Embryonic facial prominence (tissue), 1 donor: Measurements from ENCODE around the gene ATF7.
"Not testable (repeated sequence)": the region's sequence is repeated elsewhere in the genome, so short reads cannot be mapped to it uniquely, and the experiment has no call there.

ENCODE experiments used
- DNase-seq: peaks from one replicate; pipeline ENCODE4 v3.0.0-alpha.2; 2016; ENCODE audit errors: extremely low spot score

ATF7 gene

DNA sequence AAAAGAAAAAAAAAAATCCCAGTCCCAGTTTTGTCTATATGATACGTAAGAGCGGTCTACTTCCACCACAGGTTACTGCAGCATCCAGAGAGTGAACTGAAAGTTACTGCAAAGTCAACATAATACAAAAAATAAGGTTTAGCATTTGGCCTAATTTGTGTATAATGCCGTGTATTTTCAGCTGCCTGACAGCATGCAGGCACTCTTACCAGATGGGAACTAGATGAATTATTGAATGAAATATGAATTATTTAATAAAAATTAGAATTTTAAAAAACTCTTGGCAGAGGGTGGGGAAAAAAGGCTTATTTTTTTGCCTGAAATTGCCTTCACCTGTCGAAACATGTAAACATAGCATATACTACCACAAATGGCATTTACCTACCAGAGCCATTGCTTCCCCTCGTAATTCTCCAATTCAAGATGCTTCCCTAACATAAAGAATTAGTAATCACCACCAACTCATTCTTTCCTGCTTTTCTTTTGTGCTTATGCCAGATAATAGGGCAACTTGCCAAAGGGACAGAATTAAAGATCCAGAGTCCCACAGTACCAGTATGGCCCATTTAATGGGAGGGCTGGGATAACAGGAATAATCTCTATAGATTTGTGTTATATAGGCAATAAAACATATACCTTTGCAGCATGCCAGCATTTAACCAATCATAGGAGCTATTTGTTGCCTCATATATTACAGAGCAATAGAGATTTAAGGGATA, 31.1 kb downstream of the ATF7 start:
- no peak for DNase-seq

GRCh38 chr12:53593707-53594106, 32.5 kb downstream of the ATF7 start:
- DNase-seq, result no peak

DNA sequence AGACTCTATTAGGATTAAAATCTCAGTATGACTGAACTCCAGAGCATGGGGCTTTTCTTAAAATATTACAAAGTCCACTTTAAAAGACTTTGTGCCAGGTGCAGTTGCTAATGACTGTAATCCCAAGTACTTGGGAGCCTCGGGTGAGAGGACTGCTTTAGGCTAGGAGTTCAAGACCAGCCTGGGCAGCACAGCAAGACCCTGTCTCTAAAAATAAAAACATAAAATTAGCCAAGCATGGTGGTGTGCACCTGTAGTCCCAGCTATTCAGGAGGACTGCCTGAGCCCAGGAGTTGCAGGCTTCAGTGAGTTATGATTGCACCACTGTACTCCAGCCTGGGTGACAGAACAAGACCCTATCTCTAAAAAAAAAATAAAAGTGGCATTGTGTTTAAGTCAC, 33.2 kb downstream of the ATF7 start:
- DNase-seq, result no peak

GRCh38 chr12:53592426-53592825, 33.8 kb downstream of the ATF7 start:
- DNase-seq, result no peak

GRCh38 chr12:53591301-53592206, 34.6 kb downstream of the ATF7 start:
- DNase-seq, result no peak

DNA sequence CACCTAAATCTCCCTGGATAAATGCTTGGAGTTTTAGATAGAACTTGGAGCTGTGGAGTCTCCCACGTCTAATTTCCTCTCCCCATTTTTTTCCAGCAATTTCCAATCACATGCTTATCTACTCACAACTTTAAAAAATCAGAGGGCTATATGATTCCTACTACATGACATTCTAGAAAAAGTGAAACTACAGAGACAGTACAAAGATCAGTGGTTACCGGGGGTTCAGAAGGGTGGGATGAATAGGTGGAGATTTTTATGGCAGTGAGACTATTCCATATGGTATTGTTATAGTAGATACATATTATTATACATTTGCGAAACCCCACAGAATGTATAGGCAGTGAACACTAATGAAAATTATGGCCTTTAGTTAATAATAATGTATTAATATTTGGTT, 35.5 kb downstream of the ATF7 start:
- no peak for DNase-seq

- DNase-seq, result no peak
Measured at GRCh38 chr12:53589915-53590314, 36.3 kb downstream of the ATF7 start.

GRCh38 chr12:53589423-53589822, 36.8 kb downstream of the ATF7 start:
- DNase-seq, result no peak

- no peak for DNase-seq
Measured at GRCh38 chr12:53588123-53588522, 38.1 kb downstream of the ATF7 start.

DNA sequence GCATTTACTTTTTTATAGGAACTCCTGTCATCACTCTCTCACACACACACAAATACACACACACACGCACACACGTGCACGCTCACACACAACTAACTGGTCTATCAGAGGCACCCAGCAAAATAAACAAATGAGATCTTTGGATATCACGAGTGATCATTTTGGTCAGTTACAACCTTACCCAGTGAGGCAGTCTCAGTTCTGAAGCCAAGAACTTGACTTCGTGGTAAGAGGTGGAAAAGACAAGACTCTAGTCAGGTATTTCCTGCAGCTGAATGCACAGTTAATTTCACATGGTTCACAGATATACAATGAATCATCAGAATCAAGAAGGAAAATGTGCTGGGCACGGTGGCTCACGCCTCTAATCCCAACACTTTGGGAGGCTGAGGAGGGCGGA, 39.4 kb downstream of the ATF7 start:
- no peak for DNase-seq

- DNase-seq, result no peak
Measured at GRCh38 chr12:53585448-53586125, 40.6 kb downstream of the ATF7 start.

GRCh38 chr12:53579545-53579955, 46.6 kb downstream of the ATF7 start:
- DNase-seq, result no peak

- no peak for DNase-seq
Measured at GRCh38 chr12:53578783-53579182, 47.4 kb downstream of the ATF7 start.

GRCh38 chr12:53577941-53578352, 48.2 kb downstream of the ATF7 start:
- no peak for DNase-seq

DNA sequence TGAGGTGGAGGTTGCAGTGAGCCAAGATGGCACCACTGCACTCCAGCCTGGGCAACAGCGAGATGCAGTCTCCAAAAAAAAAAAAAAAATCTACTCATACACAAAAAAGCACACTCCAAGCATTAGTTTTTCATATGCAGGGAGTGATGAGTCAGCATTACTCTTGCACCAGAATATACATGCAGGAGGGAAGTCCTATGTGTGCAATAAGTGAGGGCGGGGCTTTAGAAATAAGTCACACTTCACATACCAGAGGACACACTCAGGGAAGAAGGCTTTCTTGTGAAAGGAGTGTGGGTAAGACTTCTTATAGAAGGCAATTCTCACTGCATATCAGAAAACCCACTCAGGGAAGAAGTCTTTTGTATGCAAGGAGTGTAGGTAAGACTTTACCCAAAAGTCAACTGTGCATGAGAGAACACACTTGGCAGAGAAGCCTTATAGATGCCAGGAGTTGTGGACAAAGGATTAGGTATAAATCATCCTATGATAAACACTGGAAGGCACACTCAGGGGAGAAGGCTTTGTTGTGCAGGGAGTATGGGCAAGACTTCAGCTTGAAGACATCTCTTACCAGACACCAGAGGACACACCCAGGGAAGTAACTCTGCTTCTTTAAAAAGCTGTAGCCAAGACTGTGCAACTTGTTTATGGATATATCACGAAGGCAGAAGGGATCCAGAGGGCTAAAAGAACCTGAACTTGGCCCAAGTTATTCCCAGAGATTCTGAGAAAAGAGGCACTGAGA, 50.5 kb downstream of the ATF7 start:
- no peak for DNase-seq

- no peak for DNase-seq
Measured at GRCh38 chr12:53572134-53572758, 53.9 kb downstream of the ATF7 start.

DNA sequence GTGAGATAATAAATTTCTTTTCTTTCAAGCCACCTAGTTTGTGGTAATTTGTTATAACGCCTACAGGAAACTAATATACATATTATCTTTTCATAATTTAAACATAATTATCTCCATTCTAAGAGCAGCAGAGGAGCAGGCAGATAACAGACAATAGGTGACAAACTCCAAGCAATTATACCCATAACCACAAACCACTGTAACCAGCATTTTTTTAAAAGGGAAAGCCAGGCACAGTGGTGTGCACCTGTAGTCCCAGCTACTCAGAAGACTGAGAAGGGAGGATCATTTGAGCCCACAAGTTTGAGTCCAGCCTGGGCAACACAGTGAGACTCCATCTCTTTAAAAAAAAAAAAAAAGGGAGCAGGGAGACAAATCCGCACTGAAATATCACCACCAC, 54.9 kb downstream of the ATF7 start:
- DNase-seq, result no peak

GRCh38 chr12:53568809-53569557, 57.2 kb downstream of the ATF7 start:
- no peak for DNase-seq

DNA sequence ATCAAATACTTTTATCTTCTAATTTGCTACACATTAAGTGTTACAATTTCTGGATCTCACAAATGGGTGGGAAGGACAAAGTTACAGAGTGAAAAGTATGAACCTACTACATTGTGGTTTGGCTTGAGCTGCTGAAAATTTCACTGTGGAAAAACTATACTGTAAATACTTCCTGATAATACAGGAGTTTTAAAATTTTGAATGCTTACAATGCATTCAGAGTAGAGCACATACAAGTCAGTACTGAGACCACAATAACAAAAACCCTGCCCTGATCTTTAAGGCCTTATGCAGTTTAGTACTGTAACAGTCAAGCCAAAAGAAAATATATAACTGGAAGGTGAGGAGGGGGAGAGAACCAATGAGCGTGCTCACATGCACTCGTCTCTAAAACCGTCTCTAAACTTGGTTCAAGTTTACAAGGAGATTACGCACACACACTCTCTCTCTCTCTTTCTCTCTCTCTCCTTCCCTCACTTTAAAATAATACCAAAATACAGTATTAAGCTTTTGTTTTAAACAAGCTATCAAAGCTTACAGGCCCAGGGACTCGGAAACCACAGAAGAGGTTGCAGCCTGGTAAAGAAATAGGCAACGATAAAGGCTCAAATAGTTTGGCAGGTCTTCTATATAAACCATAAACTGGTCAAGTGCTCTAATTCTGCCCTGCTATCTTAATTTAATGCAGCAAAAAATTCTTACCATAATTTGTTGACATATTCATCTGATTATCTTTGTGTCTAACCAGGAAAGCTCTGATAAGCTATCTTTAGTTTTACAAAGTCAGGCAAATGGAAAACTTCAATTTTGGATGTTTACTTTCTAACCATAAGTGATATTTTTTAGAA, 58.0 kb downstream of the ATF7 start:
- no peak for DNase-seq

DNA sequence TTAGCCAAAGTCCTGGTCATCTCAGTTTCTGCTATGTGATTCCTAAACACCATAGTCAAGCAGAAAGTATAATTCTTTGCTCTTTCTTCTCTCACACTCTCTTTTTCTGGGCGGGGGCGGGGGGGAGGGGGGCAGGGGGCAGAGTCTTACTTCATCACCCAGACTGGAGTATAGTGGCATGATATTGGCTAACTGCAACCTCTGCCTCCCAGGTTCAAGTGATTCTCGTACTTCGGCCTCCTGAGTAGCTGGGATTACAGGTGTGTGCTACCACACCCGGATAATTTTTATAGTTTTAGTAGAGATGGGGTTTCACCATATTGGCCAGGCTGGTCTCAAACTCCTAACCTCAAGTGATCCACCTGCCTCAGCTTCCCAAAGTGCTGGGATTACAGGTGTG, 60.8 kb downstream of the ATF7 start:
- not testable (repeated sequence) for DNase-seq
